ENCODE measurements around the gene KLHL29. TPM values are rescaled to one million over a fixed set of nuclear protein-coding genes. Genes with fewer than 3 reads are reported as not detected.

KLHL29 gene
- total and polyA plus RNA-seq, 2 donors (not counting 3 experiments of a cell fraction or from before 2014, with no cell fraction given): 4.6 to 12.7 TPM

DNA sequence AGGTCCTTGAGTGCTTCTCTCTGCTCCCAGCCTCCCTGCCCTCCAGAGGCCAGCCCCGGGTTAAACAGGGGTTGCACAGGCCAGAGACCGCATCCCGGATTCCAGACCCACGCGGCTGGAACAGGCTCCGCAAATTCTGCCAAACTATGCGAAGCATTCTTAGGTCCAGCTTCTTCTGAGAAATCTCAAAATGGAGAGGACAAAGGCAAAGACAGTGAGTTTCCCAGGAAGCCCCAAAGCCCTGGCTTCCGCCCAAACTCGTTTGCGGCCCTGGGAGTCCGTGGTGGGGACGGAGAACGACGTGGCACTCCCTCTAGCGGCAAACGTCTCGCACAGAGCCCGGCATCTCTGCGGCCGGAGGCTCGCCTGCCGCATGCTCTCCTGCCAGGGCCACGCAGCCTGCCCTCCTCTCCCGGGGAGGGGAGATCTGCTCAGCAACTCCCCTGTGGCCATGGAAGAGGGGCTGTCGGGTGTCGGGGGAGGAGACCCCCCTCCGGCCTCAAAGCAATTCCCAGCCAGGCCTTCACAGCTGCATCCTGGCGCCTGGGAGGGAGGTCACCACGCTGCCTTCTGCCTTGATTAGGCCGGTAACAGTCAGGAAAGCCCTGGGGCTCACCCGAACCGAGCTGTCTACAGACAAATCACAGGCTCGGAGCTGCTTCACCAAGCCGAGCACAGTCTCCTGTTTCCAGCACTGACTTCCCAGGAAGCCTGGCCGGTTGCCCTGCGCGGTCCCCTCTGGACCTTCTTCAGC is 33.4 kb upstream of the KLHL29 start:
- no TSS peak for BruUV-seq (replicated peaks)
- no peaks in the 10 kb centered on the region for H3K9me1 ChIP-seq (replicated peaks; ENCODE audit: control insufficient read depth, extremely low read depth, insufficient read depth, low read length)
- peak overlapping the region; percentile 38 for H2AFZ ChIP-seq (ENCODE audit: low read depth, low read length)
- no peaks in the 10 kb centered on the region for H3K27me3 ChIP-seq (ENCODE audit: control insufficient read depth in 2 of 2, insufficient read depth in 2 of 2, low read length in 2 of 2)
- no peak overlapping the region for H3K27ac ChIP-seq (ENCODE audit: insufficient read depth, low read depth, low read length)
- H3K4me2 ChIP-seq (ENCODE audit: insufficient read depth, low read length): no peak overlapping the region
- DNase-seq (ENCODE audit: low read depth, low spot score): peak; percentile 74
- H3K36me3 ChIP-seq (ENCODE audit: control insufficient read depth in 2 of 2, extremely low read depth in 1 of 2, insufficient read depth in 2 of 2, low read length in 2 of 2): no peaks in the 10 kb centered on the region
- peak; percentile 87 for FAIRE-seq
- H3K4me1 ChIP-seq (ENCODE audit: control insufficient read depth, extremely low read depth, insufficient read depth, low read length): peaks cover 2% of the 10 kb centered on the region
- dilution Hi-C loops (cut with MboI; ENCODE audit: extremely low pct_ligation_motif_present, low sequenced_read_pairs): no loop called here
- H3K9me3 ChIP-seq (replicated peaks; ENCODE audit: control insufficient read depth, insufficient read depth, low read length): no peaks in the 10 kb centered on the region
- CTCF ChIA-PET: interaction anchor here (0.6 to 1.4 kb wide), 5 partner anchors 21 to 266 kb away, joined by 3 to 7 read pairs (median 4); no protein-coding TSS in a partner anchor
- POLR2A ChIA-PET: no interaction called here
- H3K79me2 ChIP-seq (ENCODE audit: control insufficient read depth, insufficient read depth, low read length): no peaks in the 10 kb centered on the region
- H3K9ac ChIP-seq (replicated peaks; ENCODE audit: extremely low read depth, insufficient read depth, low read length): no peak overlapping the region
- TF ChIP-seq EZH2 (IDR thresholded peaks at IDR 0.05; ENCODE audit: borderline replicate concordance, low read depth, low read length, severe bottlenecking) (no peak), MYC (IDR thresholded peaks at IDR 0.05; ENCODE audit: low read depth, low read length) (no peak), POLR2AphosphoS5 (IDR thresholded peaks at IDR 0.05; ENCODE audit: insufficient read depth, low read depth, low read length) (peak; percentile 35)
- TF ChIP-seq, protein P1, sequence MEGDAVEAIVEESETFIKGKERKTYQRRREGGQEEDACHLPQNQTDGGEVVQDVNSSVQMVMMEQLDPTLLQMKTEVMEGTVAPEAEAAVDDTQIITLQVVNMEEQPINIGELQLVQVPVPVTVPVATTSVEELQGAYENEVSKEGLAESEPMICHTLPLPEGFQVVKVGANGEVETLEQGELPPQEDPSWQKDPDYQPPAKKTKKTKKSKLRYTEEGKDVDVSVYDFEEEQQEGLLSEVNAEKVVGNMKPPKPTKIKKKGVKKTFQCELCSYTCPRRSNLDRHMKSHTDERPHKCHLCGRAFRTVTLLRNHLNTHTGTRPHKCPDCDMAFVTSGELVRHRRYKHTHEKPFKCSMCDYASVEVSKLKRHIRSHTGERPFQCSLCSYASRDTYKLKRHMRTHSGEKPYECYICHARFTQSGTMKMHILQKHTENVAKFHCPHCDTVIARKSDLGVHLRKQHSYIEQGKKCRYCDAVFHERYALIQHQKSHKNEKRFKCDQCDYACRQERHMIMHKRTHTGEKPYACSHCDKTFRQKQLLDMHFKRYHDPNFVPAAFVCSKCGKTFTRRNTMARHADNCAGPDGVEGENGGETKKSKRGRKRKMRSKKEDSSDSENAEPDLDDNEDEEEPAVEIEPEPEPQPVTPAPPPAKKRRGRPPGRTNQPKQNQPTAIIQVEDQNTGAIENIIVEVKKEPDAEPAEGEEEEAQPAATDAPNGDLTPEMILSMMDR (IDR thresholded peaks at IDR 0.05; ENCODE audit: extremely low read depth in 1 of 2, insufficient read depth in 1 of 2, low read depth in 1 of 2, low read length in 2 of 2): peak; percentile 88 to 96
- intact Hi-C loops (cut with micrococcal nuclease): loop anchor here (1.0 to 5.0 kb wide), 3 partner anchors 29 to 86 kb away; no protein-coding TSS in a partner anchor
- H3K4me3 ChIP-seq (replicated peaks in 1 of 3; ENCODE audit: insufficient read depth in 1 of 3, low read depth in 1 of 3, low read length in 3 of 3): no peak overlapping the region
- no peaks in the 10 kb centered on the region for H4K20me1 ChIP-seq (replicated peaks; ENCODE audit: control insufficient read depth, extremely low read depth, insufficient read depth, low read length)

Measured in endothelial cell of umbilical vein (primary cell).